Amygdala (tissue), 56 donors: ENCODE measurements around the gene ARAF.
"Not testable (repeated sequence)": the region's sequence is repeated elsewhere in the genome, so short reads cannot be mapped to it uniquely, and the experiment has no call there.

ENCODE experiments used
- DNase-seq, 56 donors: peaks; one replicate each; lab custom pipeline; 2025; lab: John Stamatoyannopoulos, UW

ARAF gene

DNA sequence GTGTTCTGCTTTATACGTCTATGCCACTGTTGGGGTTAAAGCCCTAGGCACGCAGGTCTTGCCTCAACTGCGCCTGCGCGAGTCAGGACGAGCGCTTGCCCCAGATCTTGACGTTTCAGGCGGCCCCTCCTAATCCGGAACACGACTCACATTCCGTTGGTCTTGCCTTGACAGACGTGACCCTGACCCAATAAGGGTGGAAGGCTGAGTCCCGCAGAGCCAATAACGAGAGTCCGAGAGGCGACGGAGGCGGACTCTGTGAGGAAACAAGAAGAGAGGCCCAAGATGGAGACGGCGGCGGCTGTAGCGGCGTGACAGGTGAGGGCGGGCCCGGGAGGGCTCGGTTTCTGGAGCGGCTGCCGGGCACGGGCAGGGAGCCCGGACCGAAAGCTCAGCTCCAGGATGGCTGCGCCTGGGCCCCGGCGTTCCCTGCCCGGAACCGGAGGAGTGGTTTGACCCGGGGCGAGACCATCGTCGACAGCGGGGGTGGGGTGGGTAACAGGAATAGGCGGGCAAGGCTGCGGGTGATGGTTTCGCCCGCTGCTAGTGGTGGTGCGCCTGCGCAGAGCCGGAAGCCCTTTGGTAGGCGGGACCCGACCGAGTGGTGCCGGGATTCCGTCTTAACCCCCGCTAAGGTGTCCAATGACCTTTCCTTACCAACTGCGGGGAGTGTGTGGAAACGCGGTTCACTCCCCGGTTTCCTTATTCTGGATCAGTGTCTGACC, at the start of gene ARAF:
ARAF (plus strand) TSS at position 272 of the 725 bp plus-strand sequence. CDS start 1,763 bp downstream, outside the sequence.
- peak; percentile 38 to 97 (median 91) for DNase-seq

DNA sequence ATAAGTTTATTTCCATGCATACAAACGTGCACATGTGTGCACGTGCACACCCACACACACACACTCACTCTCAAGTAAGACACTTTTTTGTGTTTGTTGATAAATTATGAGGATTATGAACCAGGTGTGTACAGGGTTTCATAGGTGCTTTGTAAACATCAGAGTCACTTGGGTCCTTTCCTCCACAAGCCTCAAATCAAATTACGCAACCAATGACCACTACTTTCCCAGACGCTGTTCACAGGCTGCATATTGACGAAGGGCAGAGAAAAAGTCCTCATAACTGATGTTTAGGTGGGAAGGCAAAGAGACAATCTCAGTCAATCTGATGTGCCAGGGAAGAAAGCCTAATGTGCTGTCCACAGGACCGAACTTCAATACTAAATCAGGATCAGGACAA, 48.6 kb upstream of the ARAF start:
- not testable (repeated sequence) for DNase-seq

GRCh38 chrX:47513034-47513965, 47.7 kb upstream of the ARAF start:
- peak in 5 of 56 donors; percentile 1 to 17 (median 1) for DNase-seq

GRCh38 chrX:47514533-47515235, 46.3 kb upstream of the ARAF start:
- DNase-seq, result no peak

DNA sequence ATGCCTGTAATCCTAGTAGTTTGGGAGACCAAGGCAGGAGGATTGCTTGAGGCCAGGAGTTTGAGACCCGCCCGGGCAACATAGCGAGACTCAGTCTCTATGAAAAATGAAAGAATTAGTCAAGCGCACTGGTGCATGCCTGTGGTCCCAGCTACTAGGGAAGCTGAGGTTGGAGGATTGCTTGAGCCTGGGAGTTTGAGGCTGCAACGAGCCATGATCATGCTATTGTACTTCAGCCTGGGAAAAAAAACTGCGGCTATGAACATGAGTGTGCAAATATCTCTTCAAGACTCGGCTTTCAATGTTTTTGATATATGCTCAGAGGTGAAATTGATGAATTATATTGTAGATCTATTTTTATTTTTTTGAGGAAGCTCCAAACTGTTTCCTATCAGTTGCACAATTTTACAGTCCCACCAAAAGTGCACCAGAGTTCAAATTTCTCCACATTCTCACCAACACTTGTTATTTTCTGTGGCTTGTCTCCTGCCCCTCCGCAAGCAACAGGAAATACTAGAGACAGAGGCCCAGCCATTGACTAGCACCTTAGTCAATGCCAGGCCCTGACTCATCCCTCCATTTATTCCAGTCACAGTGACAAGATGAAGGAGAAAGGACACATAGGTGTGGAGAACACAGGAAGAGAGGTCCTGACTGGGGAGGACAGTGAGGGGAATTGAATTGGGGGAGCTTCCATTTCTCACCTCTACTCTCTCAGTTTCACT, 44.9 kb upstream of the ARAF start:
- DNase-seq, result no peak

- DNase-seq, result no peak
These were observed 42.9 kb upstream of the ARAF start for GRCh38 chrX:47518144-47518543.

GRCh38 chrX:47523297-47523696, 37.7 kb upstream of the ARAF start:
- peak in 55 of 56 donors; percentile 1 to 85 (median 49) for DNase-seq

DNA sequence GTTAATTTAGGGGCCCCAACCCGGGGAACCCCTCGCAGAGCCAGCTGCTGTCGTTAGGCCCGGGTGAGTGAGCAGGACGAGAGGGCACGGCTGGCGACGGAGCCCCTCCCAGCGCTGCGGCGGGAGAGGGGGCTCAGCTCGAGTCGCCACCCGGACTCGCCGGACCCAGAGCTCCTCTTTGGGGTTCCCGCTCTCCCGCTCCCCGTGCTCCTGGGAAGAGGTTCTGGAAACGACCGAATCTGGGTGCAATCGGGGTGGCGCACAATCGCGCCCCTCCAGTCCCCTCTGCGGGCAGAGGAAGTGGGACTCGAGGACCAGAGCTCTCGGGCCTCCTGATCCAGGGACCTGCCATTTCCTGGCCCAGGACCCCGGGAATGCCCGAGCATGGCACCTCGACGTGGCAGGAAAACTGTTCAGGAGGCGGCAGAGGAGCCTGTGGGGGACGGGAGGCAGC, 37.3 kb upstream of the ARAF start:
- peak in 1 of 56 donors; percentile 7 for DNase-seq

DNA sequence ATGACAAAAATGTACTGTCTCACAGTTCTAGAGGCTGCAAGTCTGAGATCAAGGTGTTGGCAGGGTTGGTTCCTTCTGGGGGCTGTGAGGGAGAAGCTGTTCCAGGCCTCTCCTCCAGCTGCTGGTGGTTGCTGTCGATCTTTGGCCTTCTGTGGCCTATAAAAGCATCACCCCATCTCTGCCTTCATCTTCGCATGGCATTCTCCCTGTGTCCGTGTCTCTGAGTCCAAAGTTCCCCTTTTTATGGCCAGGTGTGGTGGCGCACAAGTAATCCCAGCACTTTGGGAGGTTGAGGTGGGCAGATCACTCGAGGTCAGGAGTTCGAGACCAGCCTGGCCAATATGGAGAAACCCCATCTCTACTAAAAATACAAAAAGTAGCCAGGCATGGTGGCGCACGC, 31.5 kb upstream of the ARAF start:
- DNase-seq, result no peak

DNA sequence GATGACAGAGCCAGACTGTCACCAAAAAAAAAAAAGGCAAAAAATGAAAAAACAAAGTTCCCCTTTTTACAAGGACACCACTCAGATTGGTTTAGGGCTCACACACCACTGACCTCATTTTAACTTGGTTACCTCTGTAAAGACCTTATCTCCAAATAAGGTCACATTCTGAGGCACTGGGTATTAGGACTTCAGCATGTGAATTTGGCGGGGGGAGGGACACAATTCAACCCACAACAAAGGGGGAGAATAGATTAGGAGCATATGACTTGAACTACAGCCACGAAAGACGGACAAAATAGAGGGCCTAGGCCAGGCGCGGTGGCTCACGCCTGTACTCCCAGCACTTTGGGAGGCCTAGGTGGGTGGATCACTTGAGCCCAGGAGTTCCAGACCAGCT, 31.0 kb upstream of the ARAF start:
- DNase-seq, result no peak

DNA sequence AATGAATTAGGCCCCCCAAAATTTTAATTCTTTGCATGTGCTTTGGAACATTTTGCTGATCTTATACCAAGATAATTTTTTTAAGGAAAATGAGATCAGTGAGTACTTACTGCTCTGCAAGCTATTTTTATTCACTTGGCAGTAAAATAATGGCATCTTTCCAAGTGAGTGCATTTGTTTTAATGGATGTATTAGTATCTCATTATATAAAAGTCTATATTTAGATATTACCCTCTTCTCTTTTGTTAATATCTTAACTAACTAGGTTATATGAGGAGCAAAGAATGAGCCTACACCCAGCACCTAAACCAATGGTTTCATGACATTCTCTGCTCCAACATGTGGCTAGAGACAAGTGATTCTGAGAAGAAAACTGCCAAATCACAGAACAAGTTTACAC, 21.1 kb upstream of the ARAF start:
- no peak for DNase-seq

DNA sequence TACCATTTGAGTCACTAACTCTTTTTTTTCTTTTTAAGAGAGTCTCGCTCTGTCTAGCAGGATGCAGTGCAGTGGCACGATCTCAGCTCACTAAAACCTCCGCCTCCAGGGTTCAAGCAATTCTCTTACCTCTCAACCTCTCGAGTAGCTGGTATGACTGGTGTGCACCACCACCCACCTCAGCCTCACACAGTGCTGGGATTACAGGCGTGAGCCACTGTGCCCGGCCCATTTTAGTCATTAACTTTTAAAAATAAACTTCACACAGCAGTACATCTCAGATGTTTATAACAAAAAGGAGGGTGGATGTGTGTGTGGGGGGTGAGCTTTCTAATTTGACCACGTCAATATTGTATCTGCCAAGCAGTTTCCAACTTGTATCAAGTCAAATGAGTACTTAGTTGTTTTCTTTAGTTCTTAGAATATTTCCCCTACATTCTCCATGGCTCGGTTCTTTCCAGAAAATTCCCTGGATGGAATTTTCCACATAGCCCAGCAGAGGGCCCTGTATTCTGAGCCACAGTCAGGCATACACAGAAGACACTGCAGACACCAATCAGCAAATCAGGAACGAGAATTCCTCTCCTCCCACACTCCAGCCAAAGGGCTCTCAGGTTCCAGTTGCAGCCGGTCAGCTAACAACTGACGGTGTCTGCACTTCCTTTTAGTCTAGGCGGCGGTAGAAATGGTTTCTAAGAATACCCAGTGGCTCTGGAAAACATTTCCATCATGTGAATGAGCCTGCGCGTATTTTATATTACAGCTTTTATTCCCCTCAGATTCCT, 20.1 kb upstream of the ARAF start:
- peak in 52 of 56 donors; percentile 0 to 85 (median 54) for DNase-seq

DNA sequence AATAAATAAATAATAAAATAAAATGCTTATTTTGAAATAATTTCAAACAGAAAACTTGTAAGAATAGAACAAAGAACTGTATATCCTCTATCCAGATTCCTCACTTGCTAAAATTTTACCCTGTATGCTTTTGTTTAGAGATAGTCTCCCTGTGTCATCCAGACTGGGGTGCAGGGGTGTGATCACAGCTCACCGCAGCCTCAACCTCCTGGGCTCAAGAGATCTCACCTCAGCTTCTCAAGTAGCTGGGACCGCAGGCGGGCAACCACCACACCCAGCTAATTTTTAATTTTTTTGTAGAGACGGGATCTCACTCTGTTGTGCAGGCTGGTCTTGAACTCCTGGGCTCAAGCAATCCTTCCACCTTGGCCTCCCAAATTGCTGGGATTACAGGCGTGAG, 17.5 kb upstream of the ARAF start:
- no peak for DNase-seq

- peak in 55 of 56 donors; percentile 10 to 95 (median 83) for DNase-seq
These were observed 4.9 kb upstream of the ARAF start for GRCh38 chrX:47556045-47556623.

GRCh38 chrX:47558436-47558835, 2.6 kb upstream of the ARAF start:
- DNase-seq, result no peak

DNA sequence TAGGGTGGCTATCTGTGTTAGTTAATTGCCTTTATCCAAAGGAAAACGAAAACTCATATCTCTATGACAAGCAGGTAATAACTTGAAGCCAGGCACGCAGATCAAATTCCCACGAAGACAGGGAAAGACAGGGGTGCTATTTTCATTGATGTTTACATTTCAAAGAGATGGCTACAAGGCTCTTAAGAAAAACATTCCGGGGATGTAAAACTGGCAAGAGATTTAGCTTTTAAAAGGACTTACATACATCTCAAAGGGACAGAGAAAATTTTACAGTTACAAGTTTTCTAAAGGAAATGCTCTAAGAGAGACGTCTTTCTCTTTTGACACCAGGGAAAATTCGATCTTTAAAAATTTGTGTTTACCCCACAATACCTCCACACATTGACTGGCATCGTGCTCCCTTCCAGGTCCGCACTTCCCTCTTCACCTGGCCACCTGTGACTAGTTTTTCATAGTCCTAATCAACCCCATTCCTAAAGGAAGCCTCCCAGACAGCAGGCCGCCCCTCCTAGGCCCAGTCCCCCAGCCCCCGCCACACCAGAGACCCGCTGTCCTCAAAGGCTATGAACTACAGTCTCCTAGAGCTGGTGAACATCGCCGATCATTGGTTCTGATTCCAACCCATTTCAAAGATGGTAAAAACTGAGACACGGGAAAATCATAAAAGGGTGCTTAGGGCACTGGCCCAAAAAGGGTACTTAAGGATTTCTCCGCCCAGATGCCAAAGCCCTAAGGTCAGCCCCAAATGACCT, 649 bp upstream of the ARAF start:
- DNase-seq, result no peak

DNA sequence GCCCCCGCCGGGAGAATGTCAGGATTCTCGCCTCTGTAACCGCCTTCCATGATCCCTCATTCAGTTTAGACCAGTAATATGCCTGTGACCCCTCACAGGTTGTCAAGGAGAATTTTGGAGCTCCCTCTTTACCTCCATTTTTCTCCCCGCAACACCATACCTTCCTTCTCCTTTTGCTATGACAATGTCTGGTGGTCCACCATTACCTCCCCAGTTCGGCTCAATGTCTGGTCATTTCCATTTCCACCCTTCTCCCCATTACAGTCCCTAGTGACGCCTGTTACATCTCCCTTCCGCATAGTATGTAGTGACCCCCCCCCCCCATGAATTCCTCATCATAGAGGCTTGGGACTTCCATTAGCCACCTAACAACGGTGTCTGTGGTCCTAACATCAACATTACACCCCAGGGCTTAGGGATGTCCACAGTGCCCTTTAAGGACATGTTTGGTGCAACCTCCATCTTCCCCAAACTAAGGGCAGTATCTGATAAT, 700 bp downstream of the ARAF start:
- DNase-seq, result no peak
